Measurements from ENCODE around the gene PRR14L. TPM values are rescaled to one million over a fixed set of nuclear protein-coding genes. Genes with fewer than 3 reads are reported as not detected.

PRR14L gene
- total and polyA plus RNA-seq, 2 of the 13 experiments (the other 11 are each of a cell fraction or from before 2014, with no cell fraction given), result 6.6 to 16.5 TPM

DNA sequence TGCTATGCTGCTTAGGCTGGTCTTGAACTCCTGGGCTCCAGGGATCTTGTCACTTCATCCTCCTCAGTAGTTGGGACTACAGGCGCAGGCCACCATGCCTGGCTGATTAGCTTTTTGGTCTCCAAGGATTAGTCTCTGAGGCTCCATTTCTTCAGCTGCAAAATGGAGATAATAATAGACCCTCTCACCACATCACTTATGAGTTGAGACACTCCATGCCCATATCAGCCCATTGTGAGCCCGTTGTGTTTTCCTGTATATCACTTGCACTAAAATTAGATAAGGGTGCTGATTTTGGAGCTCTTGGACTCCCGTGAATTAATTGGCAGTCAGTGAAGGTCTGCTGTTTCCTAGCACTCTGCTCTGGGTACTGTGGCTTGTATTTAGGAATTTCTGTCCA lies 39.9 kb upstream of the PRR14L start:
- no peak overlapping the region for H3K4me3 ChIP-seq (replicated peaks in 1 of 3; ENCODE audit: insufficient read depth in 1 of 3, low read depth in 2 of 3, low read length in 3 of 3)
- BruUV-seq (replicated peaks), result no TSS peak
- H3K4me1 ChIP-seq (ENCODE audit: insufficient read depth, low read length), result peaks cover 10% of the 10 kb centered on the region
- H3K36me3 ChIP-seq (replicated peaks in 1 of 2; ENCODE audit: control insufficient read depth in 1 of 2, insufficient read depth in 2 of 2, low read length in 2 of 2), result peaks cover 0 to 8% of the 10 kb centered on the region in 2 experiments; a peak in 3 of 5 replicates
- ChIA-PET CTCF (ENCODE audit: low intra/inter-chr PET ratio, low total read pairs) (no interaction called here), POLR2A (interaction anchor here (1.4 kb wide), 1 partner anchor 36 kb away, joined by 3 read pairs; the partner anchor contains the start of gene DEPDC5)
- 90% methylated on average over 3 of the region's 3 CpGs for WGBS (ENCODE audit: low lambda C conversion rate)
- ATAC-seq (no peak), FAIRE-seq (no peak), DNase-seq (ENCODE audit: low spot score) (no peak)
- no peak overlapping the region for H3K4me2 ChIP-seq (ENCODE audit: low read depth, low read length)
- H3K27ac ChIP-seq (ENCODE audit: extremely low read length, insufficient read depth, low read length), result no peak overlapping the region
- no peaks in the 10 kb centered on the region for H3K27me3 ChIP-seq (ENCODE audit: control insufficient read depth in 1 of 2, insufficient read depth in 2 of 2, low read length in 2 of 2)
- no peaks in the 10 kb centered on the region for H3K9me3 ChIP-seq (ENCODE audit: low read length)
- TF ChIP-seq ZFP90 (CRISPR knock-in tag; IDR thresholded peaks at IDR 0.05; ENCODE audit: borderline replicate concordance) (no peak), CHD2 (IDR thresholded peaks at IDR 0.05; ENCODE audit: low read depth, low read length) (no peak), CCDC6 (CRISPR knock-in tag; IDR thresholded peaks at IDR 0.05) (no peak), FOXA1 (IDR thresholded peaks at IDR 0.05) (no peak), FOXA1 (CRISPR knock-in tag; IDR thresholded peaks at IDR 0.05) (no peak), HDAC1 (CRISPR knock-in tag; IDR thresholded peaks at IDR 0.05) (no peak), MTA3 (CRISPR knock-in tag; IDR thresholded peaks at IDR 0.05) (no peak)
- TF ChIP-seq, protein P1, sequence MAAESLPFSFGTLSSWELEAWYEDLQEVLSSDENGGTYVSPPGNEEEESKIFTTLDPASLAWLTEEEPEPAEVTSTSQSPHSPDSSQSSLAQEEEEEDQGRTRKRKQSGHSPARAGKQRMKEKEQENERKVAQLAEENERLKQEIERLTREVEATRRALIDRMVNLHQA (CRISPR knock-in tag; IDR thresholded peaks at IDR 0.05), result no peak
- intact Hi-C loops (cut with micrococcal nuclease; ENCODE audit: unreplicated experiment), result no loop called here
- H3K9ac ChIP-seq (ENCODE audit: insufficient read depth, low read depth, low read length), result no peak overlapping the region
- H4K20me1 ChIP-seq (ENCODE audit: insufficient read depth, low read length), result no peaks in the 10 kb centered on the region
- H3K79me2 ChIP-seq (ENCODE audit: insufficient read depth, low read length), result no peaks in the 10 kb centered on the region
- no peak overlapping the region for H2AFZ ChIP-seq (ENCODE audit: low read length)
- in situ Hi-C loops (cut with HindIII; ENCODE audit: extremely low pct_ligation_motif_present, low pct_unique_long_range_greater_than_20kb), result no loop called here

DNA sequence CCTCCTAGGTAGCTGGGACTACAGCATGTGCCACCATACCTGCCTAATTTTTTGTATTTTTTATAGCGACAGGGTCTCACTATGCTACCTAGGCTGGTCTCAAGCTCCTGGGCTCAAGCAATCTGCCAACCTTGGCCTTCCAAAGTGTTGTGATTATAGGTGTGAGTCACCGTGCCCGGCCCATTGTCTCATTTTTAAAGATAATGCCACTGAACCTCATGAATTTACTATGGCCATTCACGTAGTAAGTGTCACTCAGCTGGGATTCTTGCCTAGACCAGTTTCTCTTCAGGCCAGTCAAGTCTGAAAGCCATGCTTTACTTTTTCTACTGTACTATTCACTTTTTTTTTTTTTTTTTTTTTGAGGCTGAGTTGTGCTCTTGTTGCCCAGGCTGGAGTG lies 26.3 kb upstream of the PRR14L start:
- no TSS peak for BruUV-seq (replicated peaks)
- H3K79me2 ChIP-seq (ENCODE audit: insufficient read depth, low read length), result no peaks in the 10 kb centered on the region
- CTCF ChIA-PET (ENCODE audit: low intra/inter-chr PET ratio, low total read pairs), result no interaction called here
- H3K4me3 ChIP-seq (replicated peaks in 1 of 3; ENCODE audit: insufficient read depth in 1 of 3, low read depth in 2 of 3, low read length in 3 of 3), result no peak overlapping the region
- DNase-seq (ENCODE audit: low spot score) (no peak), ATAC-seq (no peak), FAIRE-seq (no peak)
- no peaks in the 10 kb centered on the region for H3K27me3 ChIP-seq (ENCODE audit: control insufficient read depth in 1 of 2, insufficient read depth in 2 of 2, low read length in 2 of 2)
- no peaks in the 10 kb centered on the region for H3K4me1 ChIP-seq (ENCODE audit: insufficient read depth, low read length)
- in situ Hi-C loops (cut with HindIII; ENCODE audit: extremely low pct_ligation_motif_present, low pct_unique_long_range_greater_than_20kb) (no loop called here), intact Hi-C loops (cut with micrococcal nuclease; ENCODE audit: unreplicated experiment) (no loop called here)
- H3K4me2 ChIP-seq (ENCODE audit: low read depth, low read length), result no peak overlapping the region
- no peak overlapping the region for H3K27ac ChIP-seq (ENCODE audit: extremely low read length, insufficient read depth, low read length)
- no peak overlapping the region for H3K9ac ChIP-seq (ENCODE audit: insufficient read depth, low read depth, low read length)
- no peaks in the 10 kb centered on the region for H4K20me1 ChIP-seq (ENCODE audit: insufficient read depth, low read length)
- H2AFZ ChIP-seq (ENCODE audit: low read length), result no peak overlapping the region
- no peaks in the 10 kb centered on the region for H3K9me3 ChIP-seq (ENCODE audit: low read length)
- peaks cover 7 to 25% of the 10 kb centered on the region in 2 experiments; a peak in 4 of 5 replicates for H3K36me3 ChIP-seq (replicated peaks in 1 of 2; ENCODE audit: control insufficient read depth in 1 of 2, insufficient read depth in 2 of 2, low read length in 2 of 2)
- POLR2A ChIA-PET, result no interaction called here
- 100% methylated on average over 4 of the region's 4 CpGs for WGBS (ENCODE audit: low lambda C conversion rate)
- TF ChIP-seq ZBTB39 (CRISPR knock-in tag; IDR thresholded peaks at IDR 0.05) (no peak), BRD4 (CRISPR knock-in tag; IDR thresholded peaks at IDR 0.05) (no peak), BHLHE40 (IDR thresholded peaks at IDR 0.05; ENCODE audit: low read length) (no peak), ADNP (CRISPR knock-in tag; IDR thresholded peaks at IDR 0.05) (no peak), ZNF788 (CRISPR knock-in tag; IDR thresholded peaks at IDR 0.05; ENCODE audit: borderline replicate concordance) (no peak), SNAPC2 (CRISPR knock-in tag; IDR thresholded peaks at IDR 0.05) (no peak), ZNF20 (CRISPR knock-in tag; IDR thresholded peaks at IDR 0.05) (no peak), ZFP82 (CRISPR knock-in tag; IDR thresholded peaks at IDR 0.05; ENCODE audit: borderline replicate concordance) (no peak), SETDB1 (CRISPR knock-in tag; IDR thresholded peaks at IDR 0.05; ENCODE audit: borderline replicate concordance) (no peak), ZNF414 (CRISPR knock-in tag; IDR thresholded peaks at IDR 0.05) (no peak), XRCC5 (optimal IDR thresholded peaks at IDR 0.05; ENCODE audit: low read length) (no peak), RAD21 (CRISPR knock-in tag; IDR thresholded peaks at IDR 0.05) (no peak)

Measured in HepG2 (cell line).